Large intestine (tissue), 3 donors: ENCODE data around the gene RPH3AL. TPM values are rescaled to one million over a fixed set of nuclear protein-coding genes. Genes with fewer than 3 reads are reported as not detected.

Source experiments
- DNase-seq, 2 donors: peaks; one replicate each; pipeline versions ENCODE4 v3.0.0 to v3.0.0-alpha.2; 2013
- H3K27ac ChIP-seq: one replicate; pipeline ENCODE4 v1.5.1; 2013; ENCODE audit warnings: low read length
- H3K27me3 ChIP-seq: 2 replicates; pipeline ENCODE4 v1.6.1; 2013; ENCODE audit warnings: low read length; ENCODE audit not compliant: control insufficient read depth, insufficient read depth
- H3K36me3 ChIP-seq: 2 replicates; pipeline ENCODE4 v1.6.1; 2013; ENCODE audit warnings: low read length; ENCODE audit not compliant: control insufficient read depth, insufficient read depth
- H3K4me1 ChIP-seq: one replicate; pipeline ENCODE4 v1.6.1; 2013; ENCODE audit warnings: low read length; ENCODE audit not compliant: control insufficient read depth, insufficient read depth
- H3K4me3 ChIP-seq: one replicate; pipeline ENCODE4 v1.5.1; 2013; ENCODE audit warnings: low read length
- H3K9me3 ChIP-seq: one replicate; pipeline ENCODE4 v1.6.1; 2013; ENCODE audit warnings: mild to moderate bottlenecking, low read depth, low read length, moderate library complexity; ENCODE audit not compliant: control insufficient read depth
- WGBS: methylation state at CpG from one replicate; pipeline ENCODE4 v1.1.5; 2013; ENCODE audit warnings: low lambda C conversion rate; ENCODE audit not compliant: insufficient coverage; 5-methylcytosine and 5-hydroxymethylcytosine counted together
- polyA plus RNA-seq: library from polyadenylated mRNA; unstranded; fragments of 120-200 nt; gene quantifications from one replicate; pipeline ENCODE4 v1.2.1, GENCODE V29; 2013

Gene RPH3AL
- polyA plus RNA-seq, 1 donor: 8.2 TPM

- no peak overlapping the region for H3K27ac ChIP-seq
- H3K36me3 ChIP-seq: no peaks in the 10 kb centered on the region
- H3K27me3 ChIP-seq: no peaks in the 10 kb centered on the region
- H3K4me3 ChIP-seq: no peak overlapping the region
- peaks cover 17% of the 10 kb centered on the region for H3K4me1 ChIP-seq
- DNase-seq: no peak
- no CpG with 5 or more reads among the region's 10 CpGs for WGBS
- peaks cover 4% of the 10 kb centered on the region for H3K9me3 ChIP-seq
Measured at GRCh38 chr17:388087-388486, 35.5 kb upstream of the RPH3AL start.

- peak; percentile 53 to 69 for DNase-seq
- H3K4me3 ChIP-seq: no peak overlapping the region
- peaks cover 4% of the 10 kb centered on the region for H3K9me3 ChIP-seq
- H3K4me1 ChIP-seq: peaks cover 27% of the 10 kb centered on the region
- no CpG with 5 or more reads among the region's 57 CpGs for WGBS
- no peaks in the 10 kb centered on the region for H3K36me3 ChIP-seq
- no peak overlapping the region for H3K27ac ChIP-seq
- H3K27me3 ChIP-seq: no peaks in the 10 kb centered on the region
Measured at GRCh38 chr17:386141-386876, 33.7 kb upstream of the RPH3AL start.

- no CpG with 5 or more reads among the region's 42 CpGs for WGBS
- H3K36me3 ChIP-seq: no peaks in the 10 kb centered on the region
- H3K27ac ChIP-seq: no peak overlapping the region
- H3K27me3 ChIP-seq: no peaks in the 10 kb centered on the region
- no peak overlapping the region for H3K4me3 ChIP-seq
- DNase-seq: no peak
- H3K9me3 ChIP-seq: peaks cover 4% of the 10 kb centered on the region
- H3K4me1 ChIP-seq: peaks cover 27% of the 10 kb centered on the region
Measured at GRCh38 chr17:385836-386140, 33.2 kb upstream of the RPH3AL start.

- H3K27me3 ChIP-seq: no peaks in the 10 kb centered on the region
- DNase-seq: peak in 1 of 2 donors; percentile 58
- H3K4me1 ChIP-seq: peaks cover 27% of the 10 kb centered on the region
- WGBS: no CpG with 5 or more reads among the region's 70 CpGs
- H3K27ac ChIP-seq: peak overlapping the region; percentile 5
- H3K9me3 ChIP-seq: peaks cover 4% of the 10 kb centered on the region
- H3K36me3 ChIP-seq: no peaks in the 10 kb centered on the region
- H3K4me3 ChIP-seq: peak overlapping the region; percentile 53
Measured at GRCh38 chr17:385178-385835, 32.7 kb upstream of the RPH3AL start.

GRCh38 chr17:384622-385177 lies 32.1 kb upstream of the RPH3AL start:
- no peak for DNase-seq
- Histone ChIP-seq H3K9me3 (peaks cover 4% of the 10 kb centered on the region), H3K27ac (peak overlapping the region; percentile 33), H3K36me3 (no peaks in the 10 kb centered on the region), H3K4me3 (peak overlapping the region; percentile 53), H3K4me1 (peaks cover 27% of the 10 kb centered on the region), H3K27me3 (no peaks in the 10 kb centered on the region)
- no CpG with 5 or more reads among the region's 37 CpGs for WGBS

GRCh38 chr17:383771-384621 lies 31.4 kb upstream of the RPH3AL start:
- peak overlapping the region; percentile 33 for H3K27ac ChIP-seq
- peak in 1 of 2 donors; percentile 56 for DNase-seq
- H3K4me1 ChIP-seq: peaks cover 27% of the 10 kb centered on the region
- peaks cover 4% of the 10 kb centered on the region for H3K9me3 ChIP-seq
- H3K27me3 ChIP-seq: no peaks in the 10 kb centered on the region
- 80% methylated on average over 2 of the region's 19 CpGs for WGBS
- H3K4me3 ChIP-seq: no peak overlapping the region
- no peaks in the 10 kb centered on the region for H3K36me3 ChIP-seq

- peak overlapping the region; percentile 44 for H3K27ac ChIP-seq
Measured at GRCh38 chr17:382644-383533, 30.3 kb upstream of the RPH3AL start.

GRCh38 chr17:381941-382643 lies 29.5 kb upstream of the RPH3AL start:
- WGBS: no CpG with 5 or more reads among the region's 9 CpGs
- no peak for DNase-seq
- H3K36me3 ChIP-seq: no peaks in the 10 kb centered on the region
- peak overlapping the region; percentile 44 for H3K27ac ChIP-seq
- H3K4me3 ChIP-seq: no peak overlapping the region
- H3K9me3 ChIP-seq: peaks cover 4% of the 10 kb centered on the region
- peaks cover 27% of the 10 kb centered on the region for H3K4me1 ChIP-seq
- no peaks in the 10 kb centered on the region for H3K27me3 ChIP-seq

More at GRCh38 chr17:382644-383533, 30.3 kb upstream of the RPH3AL start:
- no CpG with 5 or more reads among the region's 13 CpGs for WGBS
- no peaks in the 10 kb centered on the region for H3K27me3 ChIP-seq
- H3K9me3 ChIP-seq: peaks cover 4% of the 10 kb centered on the region
- DNase-seq: peak; percentile 62 to 80
- no peak overlapping the region for H3K4me3 ChIP-seq
- H3K36me3 ChIP-seq: no peaks in the 10 kb centered on the region
- H3K4me1 ChIP-seq: peaks cover 27% of the 10 kb centered on the region

- Histone ChIP-seq H3K4me1 (peaks cover 25% of the 10 kb centered on the region), H3K27ac (no peak overlapping the region), H3K4me3 (no peak overlapping the region), H3K9me3 (peaks cover 4% of the 10 kb centered on the region), H3K27me3 (no peaks in the 10 kb centered on the region), H3K36me3 (no peaks in the 10 kb centered on the region)
- WGBS: no CpG with 5 or more reads among the region's 8 CpGs
- DNase-seq: no peak
Measured at GRCh38 chr17:381516-381915, 28.9 kb upstream of the RPH3AL start.
